Prostate gland (tissue), 2 donors: ENCODE measurements around the gene AMHR2. TPM values are rescaled to one million over a fixed set of nuclear protein-coding genes. Genes with fewer than 3 reads are reported as not detected.

Source experiments
- DNase-seq: peaks from one replicate; pipeline ENCODE4 v3.0.0-alpha.2; 2019; ENCODE audit warnings: low spot score
- H3K27ac ChIP-seq, 2 donors: fragments of 200-600 bp; sonication (generic); 2 replicates each; pipeline ENCODE4 v1.5.1; 2017 to 2019
- H3K27me3 ChIP-seq: fragments of 200-600 bp; sonication (generic); replicated peaks from 2 replicates; pipeline ENCODE4 v1.5.1; 2019; ENCODE audit not compliant: insufficient read depth
- H3K36me3 ChIP-seq, 2 donors: fragments of 200-600 bp; sonication (generic); 1 replicate in 1 of 2; 2 replicates in 1 of 2; pipeline versions ENCODE4 v1.5.1 to v1.8.1; 2017 to 2019
- H3K4me1 ChIP-seq: fragments of 200-600 bp; sonication (generic); replicated peaks from 2 replicates; pipeline ENCODE4 v1.5.1; 2019
- H3K4me3 ChIP-seq, 2 donors: fragments of 200-600 bp; sonication (generic); 2 replicates each; pipeline ENCODE4 v1.5.1; 2017 to 2019
- H3K9me3 ChIP-seq: fragments of 200-600 bp; sonication (generic); 2 replicates; pipeline ENCODE4 v1.5.1; 2017
- POLR2A ChIP-seq: fragments of 450-650 bp; IDR thresholded peaks from one replicate; pipeline ENCODE4 v1.6.1; 2016; ENCODE audit warnings: antibody characterized with exemption, mild to moderate bottlenecking
- POLR2AphosphoS5 ChIP-seq: sonication (generic); formaldehyde crosslinking; IDR thresholded peaks from one replicate; pipeline ENCODE4 v1.6.1; 2017; ENCODE audit warnings: antibody characterized with exemption
- WGBS: methylation state at CpG from one replicate; pipeline ENCODE4 v1.1.5; 2018; 5-methylcytosine and 5-hydroxymethylcytosine counted together
- intact Hi-C: fragments of 100-400 bp; cut with DNase I; formaldehyde crosslinking; loops from one replicate; pipeline ENCODE4 v1.14.2; 2022
- total RNA-seq, 2 donors: library from RNA; depleted of rRNA; stranded (reverse); fragments of >200 nt; gene quantifications; one replicate each; pipeline ENCODE4 v1.1.0, GENCODE V29; 2016
- TF ChIP-seq, protein P1 (sequence below), 4 experiments: fragments of 200-600 bp in 2 of 4; fragments of 450-650 bp in 2 of 4; sonication (generic) in 2 of 4; IDR thresholded peaks; 1 replicate in 3 of 4; 2 replicates in 1 of 4; pipeline ENCODE4 v1.5.1; 2016 to 2019; ENCODE audit warnings: antibody characterized with exemption in 4 of 4, mild to moderate bottlenecking in 2 of 4, moderate library complexity in 2 of 4

AMHR2 gene
- total RNA-seq, 2 donors from 2014 or later, result 44.5 TPM; not detected in 1

DNA sequence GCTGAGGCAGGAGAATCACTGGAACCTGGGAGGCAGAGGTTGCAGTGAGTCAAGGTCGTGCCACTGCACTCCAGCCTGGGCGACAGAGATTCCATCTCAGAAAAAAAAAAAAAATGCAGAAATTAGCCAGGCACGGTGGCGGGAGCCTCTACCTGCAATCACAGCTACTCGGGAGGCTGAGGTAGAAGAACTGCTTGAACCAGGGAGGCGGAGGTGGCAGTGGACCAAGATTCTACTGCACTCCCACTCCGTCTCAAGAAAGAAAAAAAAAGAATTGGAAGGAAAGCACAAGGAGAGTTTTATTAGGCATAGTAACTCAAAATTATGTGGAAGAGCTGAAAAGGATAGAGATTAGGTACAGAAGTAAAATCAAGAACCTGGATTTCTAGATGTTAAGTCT is 20.8 kb upstream of the AMHR2 start:
- Histone ChIP-seq H3K4me1 (no peaks in the 10 kb centered on the region), H3K36me3 (no peaks in the 10 kb centered on the region), H3K27me3 (no peaks in the 10 kb centered on the region), H3K27ac (no peak overlapping the region), H3K9me3 (no peaks in the 10 kb centered on the region), H3K4me3 (no peak overlapping the region)
- DNase-seq, result no peak
- intact Hi-C loops, result no loop called here
- 27% methylated on average over 7 of the region's 7 CpGs for WGBS
- TF ChIP-seq, protein P1, sequence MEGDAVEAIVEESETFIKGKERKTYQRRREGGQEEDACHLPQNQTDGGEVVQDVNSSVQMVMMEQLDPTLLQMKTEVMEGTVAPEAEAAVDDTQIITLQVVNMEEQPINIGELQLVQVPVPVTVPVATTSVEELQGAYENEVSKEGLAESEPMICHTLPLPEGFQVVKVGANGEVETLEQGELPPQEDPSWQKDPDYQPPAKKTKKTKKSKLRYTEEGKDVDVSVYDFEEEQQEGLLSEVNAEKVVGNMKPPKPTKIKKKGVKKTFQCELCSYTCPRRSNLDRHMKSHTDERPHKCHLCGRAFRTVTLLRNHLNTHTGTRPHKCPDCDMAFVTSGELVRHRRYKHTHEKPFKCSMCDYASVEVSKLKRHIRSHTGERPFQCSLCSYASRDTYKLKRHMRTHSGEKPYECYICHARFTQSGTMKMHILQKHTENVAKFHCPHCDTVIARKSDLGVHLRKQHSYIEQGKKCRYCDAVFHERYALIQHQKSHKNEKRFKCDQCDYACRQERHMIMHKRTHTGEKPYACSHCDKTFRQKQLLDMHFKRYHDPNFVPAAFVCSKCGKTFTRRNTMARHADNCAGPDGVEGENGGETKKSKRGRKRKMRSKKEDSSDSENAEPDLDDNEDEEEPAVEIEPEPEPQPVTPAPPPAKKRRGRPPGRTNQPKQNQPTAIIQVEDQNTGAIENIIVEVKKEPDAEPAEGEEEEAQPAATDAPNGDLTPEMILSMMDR (IDR thresholded peaks at IDR 0.05), result no peak
- TF ChIP-seq POLR2A, result no peak
- TF ChIP-seq POLR2AphosphoS5, result no peak

DNA sequence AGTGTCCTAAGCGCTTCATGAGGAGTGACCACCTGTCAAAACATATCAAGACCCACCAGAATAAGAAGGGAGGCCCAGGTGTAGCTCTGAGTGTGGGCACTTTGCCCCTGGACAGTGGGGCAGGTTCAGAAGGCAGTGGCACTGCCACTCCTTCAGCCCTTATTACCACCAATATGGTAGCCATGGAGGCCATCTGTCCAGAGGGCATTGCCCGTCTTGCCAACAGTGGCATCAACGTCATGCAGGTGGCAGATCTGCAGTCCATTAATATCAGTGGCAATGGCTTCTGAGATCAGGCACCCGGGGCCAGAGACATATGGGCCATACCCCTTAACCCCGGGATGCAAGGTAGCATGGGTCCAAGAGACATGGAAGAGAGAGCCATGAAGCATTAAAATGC is 12.7 kb upstream of the AMHR2 start:
- WGBS, result 91% methylated on average over 5 of the region's 5 CpGs
- H3K27me3 ChIP-seq, result no peaks in the 10 kb centered on the region
- no peak overlapping the region for H3K27ac ChIP-seq
- intact Hi-C loops, result no loop called here
- TF ChIP-seq, protein P1 (IDR thresholded peaks at IDR 0.05), result no peak
- no peak for TF ChIP-seq POLR2A
- no peak for TF ChIP-seq POLR2AphosphoS5
- H3K4me1 ChIP-seq, result no peaks in the 10 kb centered on the region
- peaks cover 10 to 21% of the 10 kb centered on the region in 2 donors for H3K36me3 ChIP-seq
- H3K9me3 ChIP-seq, result no peaks in the 10 kb centered on the region
- DNase-seq, result no peak
- H3K4me3 ChIP-seq, result no peak overlapping the region

DNA sequence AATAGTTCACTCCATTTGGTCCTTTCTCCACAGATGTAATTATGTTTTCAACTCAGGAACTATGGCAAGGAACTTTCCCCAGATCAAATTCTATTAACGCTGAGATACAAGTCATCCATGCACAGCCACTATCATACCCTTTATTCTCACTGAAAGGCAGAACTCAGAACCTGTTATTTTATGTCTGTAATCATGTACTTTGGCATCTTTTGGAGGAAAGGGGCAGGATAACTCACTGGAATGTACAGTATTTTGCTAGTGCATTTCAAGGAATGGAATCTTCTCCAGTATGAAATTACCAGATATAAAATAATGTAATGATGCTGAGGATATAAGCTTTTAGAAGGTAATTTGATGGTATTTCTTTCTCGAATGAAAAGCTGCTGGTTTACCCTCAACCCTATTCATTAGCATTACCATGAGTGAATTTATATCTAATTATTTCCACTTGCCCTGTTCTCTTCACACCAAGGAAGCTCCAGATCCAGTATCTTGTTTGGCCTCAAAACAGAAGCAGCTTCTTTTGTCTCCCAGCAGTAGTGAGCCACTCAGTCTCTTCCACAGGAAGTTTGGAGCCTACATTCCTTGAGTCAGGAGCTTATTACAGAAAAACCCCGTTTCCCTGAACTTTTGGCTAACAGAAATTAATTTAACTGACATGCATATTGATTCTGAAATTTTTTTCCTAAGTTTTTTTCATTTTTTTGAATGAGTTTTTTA is 10.0 kb upstream of the AMHR2 start:
- intact Hi-C loops, result no loop called here
- Histone ChIP-seq H3K9me3 (no peaks in the 10 kb centered on the region), H3K36me3 (peaks cover 10 to 21% of the 10 kb centered on the region in 2 donors), H3K4me3 (no peak overlapping the region), H3K4me1 (no peaks in the 10 kb centered on the region), H3K27ac (no peak overlapping the region), H3K27me3 (no peaks in the 10 kb centered on the region)
- WGBS, result 67% methylated on average over 3 of the region's 3 CpGs
- DNase-seq, result no peak
- TF ChIP-seq POLR2A (no peak), POLR2AphosphoS5 (no peak)
- TF ChIP-seq, protein P1 (IDR thresholded peaks at IDR 0.05), result no peak

DNA sequence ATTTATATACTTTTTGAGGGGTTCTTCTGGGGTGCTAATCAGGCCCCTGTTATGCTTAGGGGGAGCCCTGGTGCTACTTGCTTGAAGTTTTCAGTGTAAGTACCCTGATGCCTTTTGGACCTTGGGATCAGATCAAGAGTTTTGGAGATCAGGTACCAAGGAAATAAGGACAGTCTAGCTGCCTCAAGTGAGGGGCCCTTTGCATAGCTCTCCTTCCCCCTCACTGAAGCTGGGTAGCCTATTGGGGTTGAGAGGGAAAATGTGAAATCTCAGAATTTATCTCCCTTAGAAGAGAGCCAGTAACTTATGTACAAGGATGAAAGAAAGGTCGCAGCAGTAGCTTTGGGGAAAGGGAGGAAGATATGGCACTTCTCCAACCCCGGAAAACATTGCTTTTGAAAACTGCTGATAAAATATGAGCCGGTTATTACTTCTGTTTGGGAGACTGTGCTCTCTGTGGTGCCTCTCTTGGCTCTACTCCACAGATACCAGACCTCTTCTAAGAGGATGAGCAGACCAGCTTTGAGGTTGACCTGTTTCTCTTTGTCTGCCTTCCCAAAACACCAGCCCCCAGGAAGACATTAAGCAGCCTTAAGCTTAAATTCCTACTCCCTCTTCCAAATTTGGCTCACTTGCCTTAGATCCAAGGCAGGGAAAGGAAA is 8.8 kb upstream of the AMHR2 start:
- no peak for DNase-seq
- Histone ChIP-seq H3K36me3 (peaks cover 8% of the 10 kb centered on the region in 2 donors), H3K27ac (no peak overlapping the region), H3K27me3 (no peaks in the 10 kb centered on the region), H3K4me3 (no peak overlapping the region), H3K4me1 (no peaks in the 10 kb centered on the region), H3K9me3 (no peaks in the 10 kb centered on the region)
- WGBS, result 12% methylated on average over 3 of the region's 3 CpGs
- no peak for TF ChIP-seq POLR2AphosphoS5
- no peak for TF ChIP-seq POLR2A
- TF ChIP-seq, protein P1 (IDR thresholded peaks at IDR 0.05), result no peak
- intact Hi-C loops, result no loop called here
